PC-3 (cell line): ENCODE measurements around the gene PTAFR. TPM values are rescaled to one million over a fixed set of nuclear protein-coding genes. Genes with fewer than 3 reads are reported as not detected.

Experiments used
- ATAC-seq: fragments of 200-7000 bp; cut with Tn5 transposase; 2 replicates; pipeline ENCODE4 v1.9.1; 2020; ENCODE audit warnings: mild to moderate bottlenecking, moderate library complexity
- BruUV-seq: library from RNA; stranded (reverse); fragments of 400-500 nt; replicated peaks from 2 replicates; lab custom pipeline; 2021; lab: Mats Ljungman, UMichigan
- CTCF ChIA-PET: fragments of 300-600 bp; sonication (Branson Sonifier 250); formaldehyde crosslinking; loops from one replicate; lab custom pipeline; 2022; ENCODE audit warnings: antibody characterized with exemption; lab: Charles Lee
- POLR2A ChIA-PET: fragments of 300-600 bp; sonication (Branson Sonifier 250); formaldehyde crosslinking; loops from one replicate; lab custom pipeline; 2022; ENCODE audit warnings: antibody characterized with exemption; ENCODE audit not compliant: unreplicated experiment; lab: Charles Lee
- DNase-seq: peaks from one replicate; pipeline ENCODE4 v3.0.0-alpha.2; 2015
- H2AFZ ChIP-seq: fragments of 300-600 bp; sonication (generic); 2 replicates; pipeline ENCODE4 v1.6.0; 2016; ENCODE audit warnings: antibody characterized with exemption, low read length
- H3F3A ChIP-seq: fragments of 300-600 bp; sonication (generic); one replicate; pipeline ENCODE4 v1.6.0; 2017; ENCODE audit warnings: antibody characterized with exemption, low read length, control low read depth, mild to moderate bottlenecking; ENCODE audit not compliant: unreplicated experiment
- H3K27ac ChIP-seq: fragments of 300-600 bp; sonication (generic); 2 replicates; pipeline ENCODE4 v1.5.1; 2016; ENCODE audit warnings: mild to moderate bottlenecking, low read length
- H3K27me3 ChIP-seq: fragments of 300-600 bp; sonication (generic); 2 replicates; pipeline ENCODE4 v1.6.1; 2016; ENCODE audit warnings: low read length, mixed read lengths
- H3K36me3 ChIP-seq: fragments of 300-600 bp; sonication (generic); 2 replicates; pipeline ENCODE4 v1.6.1; 2016; ENCODE audit warnings: low read depth, mixed run types, low read length, mixed read lengths
- H3K4me1 ChIP-seq: fragments of 300-600 bp; sonication (generic); 2 replicates; pipeline ENCODE4 v1.5.1; 2016; ENCODE audit warnings: low read length; ENCODE audit not compliant: insufficient read depth
- H3K4me2 ChIP-seq: fragments of 300-600 bp; sonication (generic); 2 replicates; pipeline ENCODE4 v1.6.0; 2016; ENCODE audit warnings: low read length
- H3K4me3 ChIP-seq: fragments of 300-600 bp; sonication (generic); 2 replicates; pipeline ENCODE4 v1.5.1; 2016; ENCODE audit warnings: mild to moderate bottlenecking, low read length, mixed read lengths
- H3K79me2 ChIP-seq: fragments of 300-600 bp; sonication (generic); 2 replicates; pipeline ENCODE4 v1.6.1; 2017; ENCODE audit warnings: low read length, mixed read lengths
- H3K9ac ChIP-seq: fragments of 300-600 bp; sonication (generic); 2 replicates; pipeline ENCODE4 v1.6.0; 2016; ENCODE audit warnings: mild to moderate bottlenecking, low read length
- H3K9me2 ChIP-seq: fragments of 300-600 bp; sonication (generic); replicated peaks from 2 replicates; pipeline ENCODE4 v1.6.1; 2016; ENCODE audit warnings: mixed run types, low read length, mixed read lengths
- H3K9me3 ChIP-seq: fragments of 300-600 bp; sonication (generic); 2 replicates; pipeline ENCODE4 v1.6.1; 2016; ENCODE audit warnings: low read length, mixed read lengths
- H4K20me1 ChIP-seq: fragments of 300-600 bp; sonication (generic); 2 replicates; pipeline ENCODE4 v1.6.1; 2016; ENCODE audit warnings: low read length, mixed read lengths
- EZH2 ChIP-seq: fragments of 300-600 bp; sonication (generic); IDR thresholded peaks from one replicate; pipeline ENCODE4 v1.6.1; 2017; ENCODE audit warnings: antibody characterized with exemption, mild to moderate bottlenecking, low read length; ENCODE audit not compliant: unreplicated experiment
- EZH2phosphoT487 ChIP-seq: fragments of 300-600 bp; sonication (generic); IDR thresholded peaks from 2 replicates; pipeline ENCODE4 v1.6.1; 2018; ENCODE audit warnings: mild to moderate bottlenecking, antibody characterized with exemption, low read length, borderline replicate concordance
- intact Hi-C: fragments of 100-400 bp; cut with micrococcal nuclease; formaldehyde crosslinking; loops from 2 replicates; pipeline ENCODE4 v1.9.0; 2023
- total RNA-seq: library from RNA; depleted of rRNA; stranded (reverse); fragments of >200 nt; gene quantifications from 2 replicates; pipeline ENCODE4 v1.2.3, GENCODE V29; 2014; rRNA removed

PTAFR gene
- total RNA-seq, 1 experiment from 2014 or later = 3.9 TPM

DNA sequence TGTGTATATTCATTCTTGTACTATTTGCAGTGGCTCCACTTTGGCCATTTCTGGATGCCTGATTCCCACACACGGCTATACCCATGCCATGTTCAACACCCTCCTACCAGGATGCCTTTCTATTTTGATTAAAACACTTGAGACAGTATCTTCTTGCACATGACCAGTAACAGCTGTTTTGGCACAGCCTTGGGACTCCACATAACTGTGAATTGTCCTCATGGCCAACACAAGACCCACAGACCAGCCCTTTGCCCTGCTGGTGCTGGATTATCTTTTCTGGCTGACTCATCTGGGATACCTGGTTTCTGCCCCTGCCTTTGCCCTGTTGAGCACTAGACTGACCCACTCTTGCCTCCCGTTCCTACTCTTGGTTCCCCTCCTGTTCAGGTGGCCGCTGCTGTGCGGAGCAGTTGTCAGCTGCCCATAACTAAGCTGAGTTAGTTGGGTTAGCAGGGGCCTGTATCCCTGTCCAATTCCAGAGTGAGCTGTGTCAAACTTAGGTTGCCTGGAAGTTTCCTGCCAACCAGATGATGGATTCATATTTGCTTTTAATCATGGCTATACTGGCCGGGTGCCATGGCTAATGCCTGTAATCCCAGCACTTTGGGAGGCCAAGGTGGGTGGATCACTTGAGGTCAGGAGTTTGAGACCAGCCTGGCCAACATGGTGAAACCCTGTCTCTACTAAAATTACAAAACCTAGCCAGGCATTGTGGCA lies 77.3 kb downstream of the PTAFR start:
- TF ChIP-seq EZH2phosphoT487 = no peak
- no peak for TF ChIP-seq EZH2
- H3F3A ChIP-seq = no peaks in the 10 kb centered on the region
- no peak overlapping the region for H3K4me3 ChIP-seq
- H2AFZ ChIP-seq = no peak overlapping the region
- H3K9me2 ChIP-seq = no peaks in the 10 kb centered on the region
- H3K4me1 ChIP-seq = 0 out of 2 replicates have a peak, but pooled peaks cover 5% of the 10 kb centered on the region
- BruUV-seq = no TSS peak
- DNase-seq (peak; percentile 45), ATAC-seq (peak; percentile 13)
- intact Hi-C loops = no loop called here
- H3K27ac ChIP-seq = no peak overlapping the region
- CTCF ChIA-PET = no interaction called here
- POLR2A ChIA-PET = no interaction called here
- H3K79me2 ChIP-seq = no peaks in the 10 kb centered on the region
- H3K9ac ChIP-seq = no peak overlapping the region
- H3K27me3 ChIP-seq = no peaks in the 10 kb centered on the region
- H4K20me1 ChIP-seq = no peaks in the 10 kb centered on the region
- no peaks in the 10 kb centered on the region for H3K9me3 ChIP-seq
- H3K4me2 ChIP-seq = no peak overlapping the region
- H3K36me3 ChIP-seq = no peaks in the 10 kb centered on the region

Other genes starting within 250 kb of the PTAFR start
- 19.6 and 25.7 TPM in 2 replicates for gene SMPDL3B, start 241.7 kb downstream of the PTAFR start, total RNA-seq
- 6.9 and 8.2 TPM in 2 replicates for gene XKR8, start 216.7 kb downstream of the PTAFR start, total RNA-seq
- gene EYA3, start 88.1 kb downstream of the PTAFR start, total RNA-seq = 17.1 and 17.3 TPM in 2 replicates
- 63.6 and 66.0 TPM in 2 replicates for gene DNAJC8, start 56.3 kb upstream of the PTAFR start, total RNA-seq
- gene ATP5IF1, start 59.4 kb upstream of the PTAFR start, total RNA-seq = 364 and 465 TPM in 2 replicates
- gene SESN2, start 82.8 kb upstream of the PTAFR start, total RNA-seq = 6.9 and 10.7 TPM in 2 replicates
- 10.1 and 13.6 TPM in 2 replicates for gene MED18, start 152.3 kb upstream of the PTAFR start, total RNA-seq
- gene PHACTR4, start 193.1 kb upstream of the PTAFR start, total RNA-seq = 9.1 and 12.7 TPM in 2 replicates